Activated CD4-positive, alpha-beta memory T cell treated with anti-CD3 and anti-CD28 coated beads for 36 hours (primary cell): ENCODE measurements around the gene PRR5L. TPM values are rescaled to one million over a fixed set of nuclear protein-coding genes. Genes with fewer than 3 reads are reported as not detected.

ENCODE experiments used
- CTCF ChIA-PET: fragments of 350-600 bp; sonication (Branson Sonifier 250); formaldehyde crosslinking; loops from one replicate; lab custom pipeline; 2021; ENCODE audit warnings: antibody characterized with exemption, inconsistent platforms; lab: Charles Lee
- POLR2A ChIA-PET: fragments of 350-600 bp; sonication (Branson Sonifier 250); formaldehyde crosslinking; loops from one replicate; lab custom pipeline; 2021; ENCODE audit warnings: antibody characterized with exemption; lab: Charles Lee
- DNase-seq: peaks from one replicate; pipeline ENCODE4 v3.0.0-alpha.2; 2020
- H3K27ac Mint-ChIP-seq: one replicate; pipeline ENCODE4 v1.8.0; 2021; ENCODE audit warnings: mixed read lengths
- H3K27me3 Mint-ChIP-seq: one replicate; pipeline ENCODE4 v1.8.0; 2021; ENCODE audit warnings: mixed read lengths
- H3K36me3 Mint-ChIP-seq: one replicate; pipeline ENCODE4 v1.8.0; 2021; ENCODE audit warnings: mixed read lengths
- H3K4me1 Mint-ChIP-seq: one replicate; pipeline ENCODE4 v1.8.0; 2021; ENCODE audit warnings: low read depth, mixed read lengths
- H3K4me3 Mint-ChIP-seq: one replicate; pipeline ENCODE4 v1.8.0; 2021; ENCODE audit warnings: mild to moderate bottlenecking, mixed read lengths
- H3K9me3 Mint-ChIP-seq: one replicate; pipeline ENCODE4 v1.8.0; 2021; ENCODE audit warnings: mixed read lengths
- intact Hi-C: fragments of 100-400 bp; cut with micrococcal nuclease; formaldehyde crosslinking; loops from one replicate; pipeline ENCODE4 v1.15.1; 2023
- total RNA-seq, 2 experiments: library from RNA; stranded (reverse); gene quantifications; one replicate each; pipeline ENCODE4 v1.2.3, GENCODE V29; 2021

PRR5L gene
- total RNA-seq, 2 experiments from 2014 or later = 42.7 to 43.6 TPM

DNA sequence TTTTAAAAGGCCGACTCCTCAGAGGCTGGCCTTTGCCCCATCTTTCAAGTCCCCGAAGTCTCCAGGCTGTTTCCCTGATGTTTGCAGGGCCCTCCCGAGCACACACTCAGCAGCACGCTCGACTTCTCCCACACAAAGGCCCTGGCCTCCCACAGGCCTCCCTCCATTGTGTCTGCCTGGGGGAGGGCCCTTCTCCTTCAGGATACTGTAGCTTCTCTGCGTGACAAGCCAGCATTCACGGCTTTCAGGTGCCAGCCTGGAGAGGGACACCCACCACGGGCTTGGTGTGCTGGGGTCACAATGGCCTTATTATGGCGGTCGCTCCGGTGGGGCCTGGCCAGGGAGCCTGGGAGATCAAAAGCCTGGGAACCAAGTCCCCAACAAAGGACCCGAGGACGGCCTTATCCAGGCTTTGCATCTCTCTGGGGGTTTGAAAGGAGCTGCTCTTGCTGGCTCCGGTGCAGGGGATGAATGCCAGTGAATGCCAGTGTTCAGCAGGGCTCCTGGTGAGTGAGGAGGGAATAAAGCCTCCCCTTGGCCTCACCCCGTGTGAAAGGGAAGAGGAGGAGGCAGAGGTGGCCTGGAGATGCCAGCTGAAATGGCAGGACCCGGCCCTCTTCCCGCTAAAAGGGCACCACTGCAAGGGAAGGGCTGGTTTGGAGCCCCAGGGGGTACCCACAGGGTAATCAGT is 159.0 kb downstream of the PRR5L start:
- ChIA-PET POLR2A (no interaction called here), CTCF (no interaction called here)
- H3K27me3 Mint-ChIP-seq = no peaks in the 10 kb centered on the region
- no peak overlapping the region for H3K27ac Mint-ChIP-seq
- DNase-seq = no peak
- no peaks in the 10 kb centered on the region for H3K9me3 Mint-ChIP-seq
- H3K4me3 Mint-ChIP-seq = no peak overlapping the region
- intact Hi-C loops = loop anchor here (5.0 kb wide), 2 partner anchors 63 to 78 kb away; no protein-coding TSS in a partner anchor
- H3K36me3 Mint-ChIP-seq = peaks cover 22% of the 10 kb centered on the region
- peaks cover 36% of the 10 kb centered on the region for H3K4me1 Mint-ChIP-seq

DNA sequence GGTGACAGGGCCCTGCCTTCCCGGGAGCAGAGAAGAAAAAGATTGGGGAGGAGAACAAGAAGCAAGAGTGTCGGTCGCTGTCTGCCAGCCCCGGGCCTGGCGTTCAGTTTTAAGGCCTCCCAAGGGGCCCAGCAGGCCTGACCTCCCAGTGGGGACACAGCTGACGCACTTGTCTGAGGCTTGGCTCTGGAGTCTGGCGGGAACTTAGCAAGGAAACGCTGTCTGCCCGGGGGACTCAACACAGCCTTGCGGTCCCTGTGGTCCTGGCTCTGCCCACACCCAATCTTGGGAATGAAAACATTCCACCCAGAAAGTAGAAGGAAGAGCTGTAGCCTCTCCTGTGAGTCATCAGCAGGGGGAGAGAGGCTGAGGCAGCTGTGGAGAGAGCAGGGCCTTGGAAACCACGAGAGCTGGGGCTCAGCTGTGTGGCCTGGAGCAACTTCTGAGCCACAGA is 159.6 kb downstream of the PRR5L start:
- ChIA-PET CTCF (interaction anchor here (1.1 kb wide), 1 partner anchor 37 kb away, joined by 3 read pairs; no protein-coding TSS in a partner anchor), POLR2A (no interaction called here)
- no peak overlapping the region for H3K4me3 Mint-ChIP-seq
- no peaks in the 10 kb centered on the region for H3K27me3 Mint-ChIP-seq
- intact Hi-C loops = no loop called here
- no peaks in the 10 kb centered on the region for H3K9me3 Mint-ChIP-seq
- no peak for DNase-seq
- no peak overlapping the region for H3K27ac Mint-ChIP-seq
- H3K4me1 Mint-ChIP-seq = peaks cover 34% of the 10 kb centered on the region
- peaks cover 24% of the 10 kb centered on the region for H3K36me3 Mint-ChIP-seq

DNA sequence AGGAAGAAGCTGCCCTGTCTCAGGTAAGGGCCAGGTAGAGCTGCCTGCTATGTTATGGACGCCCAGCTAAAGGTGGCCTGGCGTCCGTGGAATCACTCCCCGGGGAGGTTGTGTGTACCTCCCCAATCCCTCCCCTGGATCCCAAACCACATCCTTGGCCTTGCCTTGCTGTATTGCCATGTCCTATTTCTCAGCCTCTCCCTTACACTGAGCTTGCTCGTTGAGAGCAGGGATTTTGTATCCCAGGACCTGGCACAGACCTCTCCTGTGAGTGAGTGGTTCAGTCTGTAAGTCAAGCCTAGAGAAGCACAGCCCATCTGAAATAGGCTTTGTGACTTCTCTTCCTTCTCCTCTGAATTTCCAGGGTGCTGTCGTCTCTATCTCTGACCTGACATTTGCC is 160.1 kb downstream of the PRR5L start:
- POLR2A ChIA-PET = no interaction called here
- no peaks in the 10 kb centered on the region for H3K9me3 Mint-ChIP-seq
- DNase-seq = no peak
- no peak overlapping the region for H3K27ac Mint-ChIP-seq
- CTCF ChIA-PET = interaction anchor here (1.1 kb wide), 1 partner anchor 37 kb away, joined by 3 read pairs; no protein-coding TSS in a partner anchor
- no peak overlapping the region for H3K4me3 Mint-ChIP-seq
- intact Hi-C loops = no loop called here
- no peaks in the 10 kb centered on the region for H3K27me3 Mint-ChIP-seq
- H3K4me1 Mint-ChIP-seq = peaks cover 29% of the 10 kb centered on the region
- H3K36me3 Mint-ChIP-seq = peaks cover 19% of the 10 kb centered on the region

DNA sequence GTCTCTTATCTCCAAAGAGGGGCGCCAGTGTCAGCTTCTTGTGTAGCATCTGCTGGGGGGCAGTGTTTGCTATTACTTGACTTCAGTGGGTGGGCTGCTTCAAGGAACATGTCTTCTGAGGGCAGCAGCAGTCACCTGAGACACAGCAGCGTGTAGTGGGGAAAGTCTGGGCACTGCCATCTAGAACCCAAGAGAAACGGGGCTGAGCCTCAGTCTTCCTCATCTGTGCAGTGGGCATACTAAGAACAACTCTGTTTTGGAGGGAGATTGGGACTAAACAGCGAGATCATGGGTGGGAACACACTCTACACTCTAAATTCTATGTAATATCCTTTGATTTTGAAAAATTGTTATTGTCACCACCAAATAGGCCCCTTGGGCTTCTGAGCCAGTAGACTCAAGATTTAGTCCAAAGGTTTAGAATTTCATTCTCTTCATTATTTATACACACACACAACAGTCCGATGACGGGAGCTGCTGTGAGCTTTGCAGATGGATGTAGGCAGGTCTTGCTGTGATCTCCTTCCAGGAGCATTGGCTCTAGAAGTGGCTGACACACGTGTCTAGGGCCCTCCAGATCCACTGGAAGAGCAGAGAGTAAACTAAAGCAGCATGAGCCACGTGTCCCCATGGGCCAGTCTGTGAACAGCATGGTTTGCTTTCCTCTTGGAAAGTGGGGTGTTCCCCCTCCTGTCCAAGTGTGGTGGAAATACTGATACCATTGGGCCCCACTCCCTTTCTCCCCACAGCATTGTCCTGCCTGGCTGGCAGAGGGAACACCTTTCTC is 162.2 kb downstream of the PRR5L start:
- CTCF ChIA-PET = interaction anchor here (1.4 kb wide), 1 partner anchor 10 kb away, joined by 3 read pairs; no protein-coding TSS in a partner anchor
- H3K27ac Mint-ChIP-seq = no peak overlapping the region

DNA sequence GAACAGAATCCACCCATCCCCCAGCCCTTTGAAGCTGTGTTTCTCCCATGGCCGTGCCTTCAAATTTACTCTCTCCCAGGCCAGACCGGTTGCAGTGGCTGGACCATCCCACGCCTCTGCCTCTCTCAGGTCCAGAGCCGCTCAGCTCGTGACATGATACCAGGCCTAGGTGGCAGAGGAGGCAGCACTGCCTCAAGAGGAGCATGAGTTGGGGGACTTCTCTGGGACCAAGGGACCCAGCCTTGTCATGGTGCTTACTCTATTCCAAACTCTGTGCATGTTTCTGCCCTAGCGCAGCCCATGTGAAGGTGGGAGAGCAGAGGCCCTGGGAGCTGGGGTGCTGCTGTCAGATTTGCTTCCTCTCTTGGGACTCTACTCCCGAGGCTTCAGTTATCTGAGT is 163.0 kb downstream of the PRR5L start:
- H3K4me1 Mint-ChIP-seq = peaks cover 4% of the 10 kb centered on the region
- POLR2A ChIA-PET = interaction anchor here (1.0 kb wide), 1 partner anchor 44 kb away, joined by 3 read pairs; no protein-coding TSS in a partner anchor
- H3K27me3 Mint-ChIP-seq = no peaks in the 10 kb centered on the region
- H3K4me3 Mint-ChIP-seq = no peak overlapping the region
- intact Hi-C loops = no loop called here
- no peak for DNase-seq
- no peak overlapping the region for H3K27ac Mint-ChIP-seq
- H3K36me3 Mint-ChIP-seq = peaks cover 11% of the 10 kb centered on the region
- H3K9me3 Mint-ChIP-seq = no peaks in the 10 kb centered on the region
- CTCF ChIA-PET = interaction anchor here (0.7 to 1.4 kb wide), 2 partner anchors 10 to 19 kb away, joined by 3 read pairs; no protein-coding TSS in a partner anchor

More for the DNA sequence above, 162.2 kb downstream of the PRR5L start:
- Mint-ChIP-seq H3K36me3 (peaks cover 11% of the 10 kb centered on the region), H3K4me1 (peaks cover 9% of the 10 kb centered on the region), H3K9me3 (no peaks in the 10 kb centered on the region), H3K4me3 (no peak overlapping the region), H3K27me3 (no peaks in the 10 kb centered on the region)
- intact Hi-C loops = no loop called here
- POLR2A ChIA-PET = interaction anchor here (1.0 kb wide), 1 partner anchor 45 kb away, joined by 3 read pairs; no protein-coding TSS in a partner anchor
- no peak for DNase-seq

DNA sequence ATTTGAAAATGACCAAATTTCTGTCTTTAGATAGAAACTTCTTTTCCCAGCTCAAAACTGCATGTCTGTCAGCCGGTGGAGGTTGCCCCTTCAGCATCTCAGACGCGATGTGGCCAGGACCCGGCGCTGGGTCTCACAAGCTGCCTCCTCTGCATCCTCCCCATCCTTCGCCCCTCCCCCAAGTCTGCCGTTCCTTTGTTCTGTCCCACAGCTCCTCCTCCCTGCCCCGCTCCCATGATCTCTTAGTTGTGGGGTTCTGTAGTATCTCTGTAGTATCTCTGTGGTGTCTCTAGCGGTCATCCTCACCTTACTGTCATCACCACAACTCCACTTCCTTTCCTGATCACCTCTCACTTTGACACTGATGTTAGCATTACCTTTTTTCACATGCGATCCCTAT is 164.1 kb downstream of the PRR5L start:
- intact Hi-C loops = no loop called here

DNA sequence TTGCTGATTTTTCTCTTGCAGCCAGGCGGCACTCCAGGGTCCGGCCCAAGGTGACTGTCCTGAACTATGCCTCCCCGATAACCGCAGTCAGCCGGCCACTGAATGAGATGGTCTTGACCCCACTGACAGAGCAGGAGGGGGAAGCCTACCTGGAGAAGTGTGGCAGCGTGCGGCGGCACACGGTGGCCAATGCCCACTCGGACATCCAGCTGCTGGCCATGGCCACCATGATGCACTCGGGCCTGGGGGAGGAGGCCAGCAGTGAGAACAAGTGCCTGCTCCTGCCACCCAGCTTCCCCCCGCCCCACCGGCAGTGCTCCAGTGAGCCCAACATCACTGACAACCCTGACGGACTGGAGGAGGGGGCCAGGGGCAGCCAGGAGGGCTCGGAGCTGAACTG is 166.2 kb downstream of the PRR5L start:
- H3K4me1 Mint-ChIP-seq = peaks cover 11% of the 10 kb centered on the region
- H3K9me3 Mint-ChIP-seq = no peaks in the 10 kb centered on the region
- peaks cover 12% of the 10 kb centered on the region for H3K36me3 Mint-ChIP-seq
- DNase-seq = no peak
- H3K27me3 Mint-ChIP-seq = no peaks in the 10 kb centered on the region
- H3K27ac Mint-ChIP-seq = no peak overlapping the region
- POLR2A ChIA-PET = no interaction called here
- H3K4me3 Mint-ChIP-seq = no peak overlapping the region
- CTCF ChIA-PET = no interaction called here
- intact Hi-C loops = no loop called here

More for the DNA sequence above, 164.1 kb downstream of the PRR5L start:
- no peak for DNase-seq
- Mint-ChIP-seq H3K27me3 (no peaks in the 10 kb centered on the region), H3K9me3 (no peaks in the 10 kb centered on the region), H3K4me1 (peaks cover 11% of the 10 kb centered on the region), H3K36me3 (peaks cover 11% of the 10 kb centered on the region), H3K27ac (no peak overlapping the region), H3K4me3 (no peak overlapping the region)
- CTCF ChIA-PET = interaction anchor here (0.7 kb wide), 1 partner anchor 33 kb away, joined by 3 read pairs; no protein-coding TSS in a partner anchor
- POLR2A ChIA-PET = no interaction called here

DNA sequence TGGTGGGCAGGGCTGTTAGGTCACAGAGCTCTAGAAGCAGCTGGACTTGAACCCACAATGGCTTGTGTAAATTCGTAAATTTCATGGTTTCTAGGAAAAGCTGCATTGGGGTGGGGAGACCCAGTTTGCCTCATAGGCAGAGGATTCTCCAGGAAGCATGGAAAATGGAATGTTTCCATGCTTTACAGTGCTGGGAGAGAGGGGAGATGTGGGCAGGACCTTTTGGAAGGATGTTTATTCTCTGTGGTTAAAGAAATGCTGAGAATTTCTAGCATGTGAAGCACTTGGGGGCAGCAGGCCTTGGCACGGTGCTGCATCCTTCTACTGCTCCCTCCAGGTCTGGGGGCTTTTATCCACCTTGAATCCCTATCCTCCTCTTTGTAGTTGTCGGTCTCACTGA is 167.7 kb downstream of the PRR5L start:
- POLR2A ChIA-PET = interaction anchor here (0.7 kb wide), 1 partner anchor 11 kb away, joined by 3 read pairs; no protein-coding TSS in a partner anchor
- peaks cover 12% of the 10 kb centered on the region for H3K36me3 Mint-ChIP-seq
- no peaks in the 10 kb centered on the region for H3K9me3 Mint-ChIP-seq
- intact Hi-C loops = no loop called here
- CTCF ChIA-PET = interaction anchor here (1.2 to 2.0 kb wide), 2 partner anchors 29 to 171 kb away, joined by 3 to 7 read pairs; no protein-coding TSS in a partner anchor
- DNase-seq = no peak
- H3K4me3 Mint-ChIP-seq = no peak overlapping the region
- no peaks in the 10 kb centered on the region for H3K27me3 Mint-ChIP-seq
- H3K4me1 Mint-ChIP-seq = peaks cover 11% of the 10 kb centered on the region
- no peak overlapping the region for H3K27ac Mint-ChIP-seq

DNA sequence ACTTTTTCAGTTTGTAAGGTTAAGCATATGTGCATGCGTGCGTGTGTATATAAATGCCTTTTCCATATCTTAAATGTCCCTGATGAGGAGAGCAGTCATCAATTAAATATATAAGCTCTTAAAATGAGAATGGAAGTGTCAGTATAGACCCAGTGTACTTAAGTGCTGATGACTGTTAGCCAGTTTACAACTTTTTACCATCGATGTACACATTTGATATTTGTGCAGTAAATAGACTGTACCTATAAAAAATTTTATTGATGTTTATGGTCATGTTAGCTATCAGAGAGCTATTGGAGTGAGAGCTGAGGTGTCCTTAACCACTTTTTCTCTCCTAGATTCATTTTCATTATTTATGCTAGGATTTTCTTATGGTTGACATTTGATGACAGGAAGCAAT is 168.6 kb downstream of the PRR5L start:
- intact Hi-C loops = no loop called here
- Mint-ChIP-seq H3K4me3 (no peak overlapping the region), H3K4me1 (peaks cover 16% of the 10 kb centered on the region), H3K9me3 (no peaks in the 10 kb centered on the region), H3K27ac (no peak overlapping the region), H3K36me3 (peaks cover 15% of the 10 kb centered on the region), H3K27me3 (no peaks in the 10 kb centered on the region)
- ChIA-PET CTCF (interaction anchor here (1.1 to 2.1 kb wide), 6 partner anchors 14 to 175 kb away, joined by 3 to 8 read pairs (median 5); no protein-coding TSS in a partner anchor), POLR2A (no interaction called here)
- DNase-seq = no peak

DNA sequence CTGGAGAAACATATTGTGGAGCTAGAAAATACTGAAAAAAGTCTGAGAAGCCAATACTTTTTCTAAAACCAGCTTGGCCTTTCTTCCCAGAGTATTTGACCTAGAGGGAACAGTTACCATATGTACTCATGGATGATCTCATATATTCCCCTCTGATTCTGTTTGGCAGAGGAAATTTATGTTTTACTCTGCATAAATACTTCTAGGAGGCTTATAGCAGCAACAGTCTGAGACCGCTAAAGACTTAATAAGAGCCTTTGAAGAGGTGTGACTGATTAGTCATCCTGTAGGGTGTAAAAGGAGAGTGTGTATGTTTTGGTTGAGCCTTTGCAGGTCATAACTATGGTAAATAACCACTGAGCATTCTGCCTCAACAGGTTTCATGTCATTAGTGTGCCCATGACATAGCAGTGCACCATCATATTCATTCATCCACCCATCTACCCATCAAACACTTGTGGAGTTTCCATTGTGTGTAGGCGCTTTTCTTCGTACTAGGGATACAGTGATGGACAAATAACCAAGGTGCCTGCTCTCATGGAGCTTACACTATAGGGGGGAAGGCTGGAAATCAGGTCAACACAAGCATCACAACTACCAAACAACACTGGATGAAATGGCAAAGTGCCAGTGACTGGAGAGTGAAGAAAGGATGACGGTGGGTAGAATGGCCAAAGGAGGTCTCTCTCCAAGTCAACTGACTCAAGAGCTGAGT is 169.5 kb downstream of the PRR5L start:
- no peaks in the 10 kb centered on the region for H3K27me3 Mint-ChIP-seq
- H3K4me3 Mint-ChIP-seq = no peak overlapping the region
- POLR2A ChIA-PET = interaction anchor here (0.9 kb wide), 1 partner anchor 88 kb away, joined by 3 read pairs; no protein-coding TSS in a partner anchor
- CTCF ChIA-PET = interaction anchor here (1.2 to 2.1 kb wide), 3 partner anchors 13 to 176 kb away, joined by 5 to 8 read pairs (median 5); no protein-coding TSS in a partner anchor
- peaks cover 12% of the 10 kb centered on the region for H3K36me3 Mint-ChIP-seq
- no peak for DNase-seq
- H3K27ac Mint-ChIP-seq = no peak overlapping the region
- peaks cover 11% of the 10 kb centered on the region for H3K4me1 Mint-ChIP-seq
- no peaks in the 10 kb centered on the region for H3K9me3 Mint-ChIP-seq
- intact Hi-C loops = no loop called here

DNA sequence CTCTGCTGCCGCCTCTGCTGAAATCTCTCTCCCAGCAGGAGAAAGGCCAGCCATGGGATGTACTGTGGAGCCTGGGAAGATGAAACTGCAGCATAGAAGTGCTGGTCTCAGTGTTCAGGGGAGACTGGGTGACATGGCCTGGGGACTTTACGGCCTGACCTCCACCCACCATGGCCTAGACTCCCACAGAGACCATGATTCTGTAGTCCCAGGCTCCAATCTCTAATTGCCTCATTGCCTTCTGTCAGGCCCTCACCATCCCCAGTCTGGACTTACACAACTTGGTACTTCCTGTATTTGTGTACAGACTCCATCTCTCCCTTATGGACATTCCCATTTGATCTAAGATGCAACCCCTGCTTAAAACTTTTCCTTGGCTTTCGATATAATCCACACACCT is 170.9 kb downstream of the PRR5L start:
- Mint-ChIP-seq H3K36me3 (peaks cover 12% of the 10 kb centered on the region), H3K27me3 (no peaks in the 10 kb centered on the region), H3K4me1 (peaks cover 11% of the 10 kb centered on the region), H3K9me3 (no peaks in the 10 kb centered on the region), H3K4me3 (no peak overlapping the region), H3K27ac (no peak overlapping the region)
- intact Hi-C loops = no loop called here
- DNase-seq = no peak
- ChIA-PET CTCF (interaction anchor here (1.0 to 3.1 kb wide), 3 partner anchors 12 to 175 kb away, joined by 3 to 12 read pairs (median 8); no protein-coding TSS in a partner anchor), POLR2A (no interaction called here)
